Fibroblast of the aortic adventitia (primary cell): ENCODE data around the gene DRP2. TPM values are rescaled to one million over a fixed set of nuclear protein-coding genes. Genes with fewer than 3 reads are reported as not detected.
A peak's percentile ranks its signal among the peaks of the same experiment; 100 is the strongest.

Source experiments
- DNase-seq: peaks from one replicate; pipeline ENCODE4 v3.0.0-alpha.2; 2010; ENCODE audit warnings: low read depth
- H3K4me3 ChIP-seq: 2 replicates; pipeline ENCODE4 v1.5.1; 2011; ENCODE audit warnings: low read depth, mild to moderate bottlenecking, control low read depth, low read length, moderate library complexity
- total RNA-seq: library from RNA; depleted of rRNA; stranded (reverse); fragments of >200 nt; gene quantifications from 2 replicates; pipeline ENCODE4 v1.2.3, GENCODE V29; 2012; ENCODE audit warnings: low replicate concordance
- TF ChIP-seq, protein P1 (sequence below): IDR thresholded peaks from 2 replicates; pipeline ENCODE4 v1.5.1; 2011; ENCODE audit warnings: mild to moderate bottlenecking, low read length, control low read depth, inconsistent platforms; ENCODE audit not compliant: insufficient read depth

The DRP2 gene
- total RNA-seq, 1 donor = 1.8 TPM

DNA sequence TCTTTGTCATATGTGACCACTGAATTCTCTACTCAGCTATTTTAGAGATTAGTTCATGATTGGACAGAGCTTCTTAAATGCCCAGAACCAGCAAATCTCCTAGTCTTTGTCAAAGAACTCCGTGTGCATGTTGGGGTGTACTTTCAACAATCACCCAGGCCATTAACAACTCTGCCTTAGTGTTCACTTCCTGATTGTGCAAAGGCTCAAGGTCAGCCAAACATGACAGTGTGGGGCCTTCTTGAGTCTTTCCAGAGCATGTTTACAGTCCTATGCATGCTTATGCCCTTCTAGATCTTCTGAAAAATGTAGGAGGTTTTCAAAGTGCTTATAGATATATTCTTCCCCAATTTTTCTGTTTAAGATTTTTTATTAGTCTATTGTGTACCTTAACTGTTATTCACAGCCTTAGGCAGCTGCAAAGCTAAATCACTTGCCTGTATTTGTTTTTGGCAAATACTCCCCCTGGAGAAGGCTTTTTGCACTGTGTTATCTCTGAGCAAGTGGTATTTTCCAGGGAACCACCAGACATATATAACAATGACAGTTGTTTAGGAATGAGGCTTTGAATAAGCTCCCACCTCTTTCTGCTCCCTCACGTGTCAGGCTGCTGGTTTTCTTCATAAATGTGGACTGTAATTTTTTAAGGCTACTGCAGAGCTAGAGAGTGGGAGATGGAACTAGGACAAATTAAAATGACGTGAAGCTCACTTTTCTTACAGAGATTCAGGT, 24.0 kb upstream of the DRP2 start:
- TF ChIP-seq, protein P1, sequence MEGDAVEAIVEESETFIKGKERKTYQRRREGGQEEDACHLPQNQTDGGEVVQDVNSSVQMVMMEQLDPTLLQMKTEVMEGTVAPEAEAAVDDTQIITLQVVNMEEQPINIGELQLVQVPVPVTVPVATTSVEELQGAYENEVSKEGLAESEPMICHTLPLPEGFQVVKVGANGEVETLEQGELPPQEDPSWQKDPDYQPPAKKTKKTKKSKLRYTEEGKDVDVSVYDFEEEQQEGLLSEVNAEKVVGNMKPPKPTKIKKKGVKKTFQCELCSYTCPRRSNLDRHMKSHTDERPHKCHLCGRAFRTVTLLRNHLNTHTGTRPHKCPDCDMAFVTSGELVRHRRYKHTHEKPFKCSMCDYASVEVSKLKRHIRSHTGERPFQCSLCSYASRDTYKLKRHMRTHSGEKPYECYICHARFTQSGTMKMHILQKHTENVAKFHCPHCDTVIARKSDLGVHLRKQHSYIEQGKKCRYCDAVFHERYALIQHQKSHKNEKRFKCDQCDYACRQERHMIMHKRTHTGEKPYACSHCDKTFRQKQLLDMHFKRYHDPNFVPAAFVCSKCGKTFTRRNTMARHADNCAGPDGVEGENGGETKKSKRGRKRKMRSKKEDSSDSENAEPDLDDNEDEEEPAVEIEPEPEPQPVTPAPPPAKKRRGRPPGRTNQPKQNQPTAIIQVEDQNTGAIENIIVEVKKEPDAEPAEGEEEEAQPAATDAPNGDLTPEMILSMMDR = no peak
- no peak for DNase-seq

DNA sequence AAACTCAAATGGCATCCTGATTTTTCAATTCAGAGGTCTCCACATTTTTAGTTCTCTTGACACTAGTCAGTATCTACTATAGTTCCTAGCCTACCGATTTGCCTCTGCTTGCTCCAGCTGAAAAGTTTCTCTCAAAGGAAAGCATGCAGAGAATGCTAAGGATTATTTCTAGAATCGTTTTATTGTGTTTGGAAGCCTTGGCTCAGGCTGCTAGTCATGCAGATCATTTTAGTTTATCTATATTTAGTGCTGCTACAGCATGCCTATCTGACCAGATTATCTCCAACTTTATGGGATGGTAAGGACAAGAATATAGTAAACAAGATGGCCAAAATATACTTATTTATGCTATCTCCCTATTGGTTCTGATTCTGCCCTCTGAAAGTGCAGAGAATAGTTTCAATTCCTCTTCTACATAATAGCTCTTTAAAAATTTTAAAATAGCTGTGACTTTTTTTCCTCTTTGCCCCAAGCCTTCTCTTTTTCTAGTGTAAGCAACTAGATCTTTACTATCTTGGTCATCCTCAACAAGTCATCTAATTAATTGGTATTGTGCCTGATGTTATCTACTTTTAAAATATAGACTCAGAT, 15.7 kb upstream of the DRP2 start:
- H3K4me3 ChIP-seq = no peak overlapping the region
- peak; percentile 33 for DNase-seq
- TF ChIP-seq, protein P1 = no peak

More for the DNA sequence above, 24.0 kb upstream of the DRP2 start:
- no peak overlapping the region for H3K4me3 ChIP-seq

DNA sequence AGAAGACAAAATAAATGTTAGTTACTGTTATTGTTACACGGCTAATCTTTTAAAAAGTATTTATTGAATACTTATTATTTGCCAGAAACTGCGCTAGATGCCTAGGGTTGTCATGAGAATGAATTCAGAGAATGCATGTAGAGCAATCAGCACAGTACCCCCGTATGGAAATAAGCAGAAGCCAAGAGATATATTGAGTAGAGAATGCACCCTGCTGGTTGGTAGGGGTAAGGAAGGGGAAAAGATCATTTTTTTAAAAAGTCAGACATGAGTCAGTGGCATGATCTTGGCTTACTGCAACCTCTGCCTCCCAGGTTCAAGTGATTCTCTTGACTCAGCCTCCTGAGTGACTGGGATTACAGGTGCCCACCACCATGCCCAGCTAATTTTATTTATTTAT, 13.1 kb upstream of the DRP2 start:
- TF ChIP-seq, protein P1 = peak; percentile 60
- H3K4me3 ChIP-seq = no peak overlapping the region
- peak; percentile 55 for DNase-seq

DNA sequence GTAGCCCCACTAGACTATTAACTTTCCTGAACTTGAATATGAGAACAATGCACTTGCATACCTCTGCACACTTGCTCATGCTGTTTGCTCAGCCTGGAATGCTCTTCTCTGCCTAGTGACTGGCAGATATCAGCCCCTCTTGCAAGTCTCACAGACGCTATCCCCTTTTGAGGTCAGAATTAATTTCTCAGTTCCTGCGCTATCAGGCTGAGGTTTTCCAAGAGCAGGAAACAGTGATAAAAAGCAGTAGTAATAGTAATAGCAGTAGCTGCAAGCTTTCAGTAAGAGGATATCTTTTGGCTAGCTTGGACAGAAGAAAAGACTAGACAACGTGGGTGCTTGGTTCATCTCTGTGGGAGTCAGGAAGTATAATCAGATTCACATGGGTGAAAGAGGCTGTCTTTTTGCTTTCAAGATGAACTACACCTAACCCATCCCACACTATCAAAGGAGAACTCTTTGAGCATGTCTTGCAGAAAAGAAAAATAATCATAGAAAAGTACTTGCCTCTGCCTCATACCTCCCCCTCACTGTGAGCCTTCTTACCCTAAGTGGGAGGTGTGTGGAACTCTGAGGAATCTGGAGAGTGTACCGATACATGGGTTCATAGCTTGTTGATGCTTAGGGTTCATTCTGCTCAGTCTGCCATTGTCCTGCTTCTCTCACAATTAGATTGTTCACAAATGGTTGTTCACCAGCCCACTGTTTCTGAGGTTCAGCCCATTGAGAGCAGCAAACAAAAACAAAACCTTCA, 11.3 kb upstream of the DRP2 start:
- no peak overlapping the region for H3K4me3 ChIP-seq
- TF ChIP-seq, protein P1 = no peak
- DNase-seq = peak; percentile 57

DNA sequence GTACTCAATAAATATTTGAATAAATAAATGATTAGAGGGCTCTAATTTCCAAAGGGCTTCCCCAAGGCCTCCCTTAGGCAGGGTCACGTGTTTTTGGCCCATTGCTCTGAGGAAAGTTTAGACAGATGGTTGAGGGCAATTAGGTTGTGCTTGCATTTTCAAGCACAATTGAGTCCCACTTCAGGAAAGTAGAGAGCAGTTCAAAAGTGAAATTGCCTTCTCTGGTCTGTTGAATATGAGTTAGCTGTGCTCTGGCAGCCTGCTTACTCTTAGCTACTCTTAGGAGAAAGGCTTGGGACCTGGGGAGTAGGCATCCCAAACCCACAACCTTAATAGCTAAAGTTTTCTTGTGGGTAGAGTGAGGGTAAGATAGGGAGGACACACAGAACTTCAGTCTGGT, 9.0 kb upstream of the DRP2 start:
- TF ChIP-seq, protein P1 = no peak
- no peak for DNase-seq
- H3K4me3 ChIP-seq = no peak overlapping the region

DNA sequence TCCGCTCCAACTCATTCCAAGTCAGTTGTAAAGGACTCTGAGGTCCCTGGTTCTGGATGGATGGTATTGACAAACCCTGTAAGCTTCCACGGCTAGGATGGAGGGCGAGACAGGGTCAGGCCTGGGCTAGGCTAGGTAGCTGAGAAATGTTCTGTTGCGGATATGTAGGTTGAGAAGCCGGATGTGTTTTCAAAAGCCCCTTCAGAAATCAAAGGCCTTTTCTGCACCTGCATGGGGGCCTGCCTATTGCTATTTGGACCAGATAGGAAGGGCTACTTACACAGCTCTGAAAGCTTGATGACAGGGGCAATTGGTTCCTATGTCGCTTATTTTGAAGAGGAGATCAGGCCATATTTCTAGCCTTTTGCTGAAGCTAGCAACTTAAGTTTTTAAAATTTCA, 1.9 kb upstream of the DRP2 start:
- H3K4me3 ChIP-seq = no peak overlapping the region
- TF ChIP-seq, protein P1 = no peak
- no peak for DNase-seq
